ENCODE data around the gene WBP11.
"Not testable (repeated sequence)": the region's sequence is repeated elsewhere in the genome, so short reads cannot be mapped to it uniquely, and the experiment has no call there.

WBP11 gene

GRCh38 chr12:14771651-14772137, 31.6 kb downstream of the WBP11 start:
- peak; percentile 40 for DNase-seq

DNA sequence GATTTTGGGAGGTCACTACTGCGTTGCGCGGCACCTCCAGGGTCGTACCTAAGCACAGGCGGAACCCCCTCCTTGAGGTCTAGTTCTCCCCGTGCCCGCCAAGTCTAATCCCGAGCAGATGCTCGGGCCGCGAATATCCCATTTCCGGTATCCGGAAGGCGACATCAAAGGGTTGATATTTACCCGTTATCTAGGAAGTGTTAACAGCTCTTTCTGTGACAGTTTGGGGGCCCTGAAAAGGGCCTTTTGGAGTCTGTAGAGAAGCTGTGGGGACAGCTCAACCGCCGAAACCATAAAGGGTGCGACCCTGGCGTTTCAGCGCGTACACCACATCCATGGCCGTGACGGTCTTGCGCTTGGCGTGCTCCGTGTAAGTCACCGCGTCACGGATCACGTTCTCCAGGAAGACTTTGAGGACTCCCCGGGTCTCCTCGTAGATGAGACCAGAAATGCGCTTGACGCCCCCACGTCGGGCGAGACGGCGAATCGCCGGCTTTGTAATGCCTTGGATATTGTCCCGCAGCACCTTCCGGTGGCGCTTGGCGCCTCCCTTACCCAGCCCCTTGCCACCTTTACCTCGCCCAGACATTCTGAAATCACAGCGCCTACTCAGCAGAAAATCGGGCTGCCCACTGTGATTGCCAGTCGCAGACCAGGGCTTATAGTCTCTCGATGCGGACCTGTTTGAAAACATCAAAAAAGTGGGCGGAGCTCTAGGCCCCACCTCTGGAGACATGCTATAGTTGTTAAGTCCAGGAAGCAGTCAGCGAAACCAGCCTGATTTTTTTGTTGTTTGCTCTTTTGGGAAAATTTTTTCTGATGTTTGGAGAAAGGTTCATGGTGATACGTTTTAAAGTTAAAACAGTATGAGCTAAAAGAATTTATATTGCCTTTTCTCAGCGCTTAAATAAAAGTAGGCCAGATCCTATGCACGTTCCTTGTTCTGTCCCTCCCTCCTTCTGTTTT, 32.5 kb downstream of the WBP11 start:
- DNase-seq = peak; percentile 94

DNA sequence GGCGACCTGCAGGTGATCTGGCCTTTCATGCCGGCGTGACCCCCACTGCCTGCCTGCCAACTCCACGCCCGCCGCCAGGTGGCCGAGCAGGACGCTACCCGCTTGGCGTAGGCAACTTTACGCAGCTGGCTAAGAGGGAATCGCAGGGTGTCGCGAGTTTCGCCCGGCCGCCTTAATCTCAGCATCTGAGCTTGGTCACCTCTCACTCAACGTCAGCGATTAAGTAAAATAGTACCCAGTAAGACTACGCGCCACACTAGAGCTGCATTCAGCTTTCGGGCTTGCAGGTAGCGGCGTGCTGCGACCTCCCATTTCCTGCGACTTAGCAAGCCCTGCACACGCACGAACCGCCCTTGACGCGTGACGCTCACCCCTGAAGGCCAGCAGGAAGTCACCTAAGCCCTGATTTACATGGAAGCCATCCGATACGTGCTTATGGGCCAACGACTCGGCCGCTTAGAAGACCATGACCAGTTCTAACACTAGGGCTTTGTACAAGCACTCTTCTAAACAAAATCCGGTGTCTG, 33.2 kb downstream of the WBP11 start:
- peak; percentile 89 for DNase-seq

- DNase-seq = peak; percentile 62
These were observed 33.8 kb downstream of the WBP11 start for GRCh38 chr12:14769466-14769968.

- DNase-seq = no peak
These were observed 34.4 kb downstream of the WBP11 start for GRCh38 chr12:14768823-14769405.

DNA sequence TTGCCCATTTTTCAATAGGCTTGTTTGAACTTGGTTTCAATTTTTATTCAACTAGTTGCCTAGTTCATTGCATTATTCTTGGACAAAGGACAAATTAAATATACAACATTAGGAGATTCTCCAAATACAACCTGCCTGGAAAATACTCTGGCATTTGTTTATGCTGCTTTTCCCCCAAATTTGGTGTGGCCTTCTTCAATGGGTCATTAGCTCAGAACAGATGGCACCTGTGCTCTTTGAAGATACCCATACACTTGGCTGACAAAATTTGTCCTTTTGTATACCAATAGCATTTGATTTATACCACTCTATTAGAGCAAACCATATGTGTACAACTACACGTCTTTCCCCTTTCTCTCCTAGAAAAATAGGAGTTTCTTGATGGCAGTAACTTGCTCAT, 35.7 kb downstream of the WBP11 start:
- no peak for DNase-seq

- DNase-seq = no peak
These were observed 36.5 kb downstream of the WBP11 start for GRCh38 chr12:14766649-14767215.

DNA sequence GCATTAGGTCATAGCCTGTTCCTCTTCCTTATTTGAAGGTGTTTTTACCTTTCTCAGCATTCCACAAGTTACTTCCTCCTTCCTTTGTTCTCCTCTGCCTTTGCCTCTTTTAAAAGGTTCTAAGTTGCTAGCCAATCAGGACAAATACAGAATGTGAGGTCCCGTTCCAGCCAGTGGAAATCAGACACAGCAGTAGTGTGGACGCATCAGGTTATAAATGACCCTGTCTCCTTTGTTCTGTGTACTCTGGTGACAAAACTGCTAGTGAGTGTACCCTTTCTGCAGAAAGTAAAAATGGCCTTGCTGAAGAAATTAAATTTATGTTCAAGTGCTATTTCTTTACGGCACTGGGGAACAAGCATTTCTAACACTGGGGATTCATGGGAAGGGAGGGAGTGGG, 37.3 kb downstream of the WBP11 start:
- DNase-seq = not testable (repeated sequence)

DNA sequence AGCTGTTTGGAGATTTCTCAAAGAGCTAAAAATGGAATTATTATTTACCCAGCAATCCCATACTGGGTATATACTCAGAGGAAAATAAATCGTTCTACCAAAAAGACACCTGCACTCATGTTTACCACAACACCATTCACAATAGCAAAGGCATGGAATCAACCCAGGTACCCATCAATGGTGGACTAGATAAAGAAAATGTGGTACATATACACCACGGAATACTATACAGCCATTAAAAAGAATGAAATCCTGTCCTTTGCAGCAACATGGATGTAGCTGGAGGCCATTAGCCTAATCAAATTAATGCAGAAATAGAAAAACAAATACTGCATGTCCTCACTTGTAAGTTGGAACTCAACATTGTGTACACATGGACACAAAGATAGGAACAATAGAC, 37.9 kb downstream of the WBP11 start:
- DNase-seq = no peak

- not testable (repeated sequence) for DNase-seq
These were observed 43.5 kb downstream of the WBP11 start for GRCh38 chr12:14759711-14760280.

GRCh38 chr12:14756334-14757143, 46.7 kb downstream of the WBP11 start:
- DNase-seq = peak; percentile 28

GRCh38 chr12:14751986-14752385, 51.3 kb downstream of the WBP11 start:
- DNase-seq = no peak

- no peak for DNase-seq
These were observed 60.2 kb downstream of the WBP11 start for GRCh38 chr12:14743061-14743460.

GRCh38 chr12:14741942-14742341, 61.3 kb downstream of the WBP11 start:
- DNase-seq = no peak

GRCh38 chr12:14741153-14741552, 62.1 kb downstream of the WBP11 start:
- DNase-seq = no peak

- DNase-seq = not testable (repeated sequence)
These were observed 66.8 kb downstream of the WBP11 start for GRCh38 chr12:14736441-14736840.
